HepG2 (cell line): ENCODE results near the gene PHACTR3. TPM values are rescaled to one million over a fixed set of nuclear protein-coding genes. Genes with fewer than 3 reads are reported as not detected.

Source experiments
- ATAC-seq: fragments of 200-7000 bp; cut with Tn5 transposase; 3 replicates; pipeline ENCODE4 v1.9.1; 2020; ENCODE audit warnings: mild to moderate bottlenecking, moderate library complexity
- BruUV-seq: library from RNA; stranded (reverse); fragments of 400-500 nt; replicated peaks from 2 replicates; lab custom pipeline; 2021; lab: Mats Ljungman, UMichigan
- CTCF ChIA-PET: fragments of 300-600 bp; formaldehyde crosslinking; extraction: SDS; loops from one replicate; lab custom pipeline; 2021; ENCODE audit warnings: low total read pairs, inconsistent platforms, low intra/inter-chr PET ratio; lab: Yijun Ruan, JAX
- POLR2A ChIA-PET: fragments of 350-600 bp; sonication (Branson Sonifier 250); formaldehyde crosslinking; loops from one replicate; lab custom pipeline; 2020; ENCODE audit warnings: antibody characterized with exemption, inconsistent platforms; lab: Yijun Ruan, JAX
- DNase-seq: peaks from one replicate; pipeline ENCODE4 v3.0.0-alpha.2; 2015; ENCODE audit warnings: low spot score
- FAIRE-seq: peaks from 3 replicates; lab custom pipeline; 2011; peaks lifted over from hg19 to GRCh38; lab: Jason Lieb, UNC
- H2AFZ ChIP-seq: one replicate; pipeline ENCODE4 v1.6.1; 2011; ENCODE audit warnings: low read length, inconsistent platforms
- H3K27ac ChIP-seq: fragments of 300-600 bp; 3 replicates; pipeline ENCODE4 v1.8.0; 2011; ENCODE audit warnings: mixed run types, mild to moderate bottlenecking, mixed read lengths, low read length, inconsistent platforms; ENCODE audit not compliant: insufficient read depth; ENCODE audit errors: extremely low read length
- H3K27me3 ChIP-seq, 2 experiments: fragments of 200-600 bp in 1 of 2; 2 replicates in 1 of 2; 3 replicates in 1 of 2; pipeline versions ENCODE4 v1.6.0 to v1.8.0; 2011; ENCODE audit warnings: low read length in 2 of 2, mild to moderate bottlenecking in 2 of 2, moderate library complexity in 2 of 2, inconsistent platforms in 1 of 2; ENCODE audit not compliant: insufficient read depth in 2 of 2, control insufficient read depth in 1 of 2
- H3K36me3 ChIP-seq, 2 experiments: fragments of 200-600 bp in 1 of 2; replicated peaks in 1 of 2; 2 replicates in 1 of 2; 3 replicates in 1 of 2; pipeline versions ENCODE4 v1.5.1 to v1.8.0; 2011; ENCODE audit warnings: low read length in 2 of 2, inconsistent platforms in 1 of 2; ENCODE audit not compliant: insufficient read depth in 2 of 2, control insufficient read depth in 1 of 2
- H3K4me1 ChIP-seq: 2 replicates; pipeline ENCODE4 v1.5.1; 2012; ENCODE audit warnings: low read length, inconsistent platforms; ENCODE audit not compliant: insufficient read depth
- H3K4me2 ChIP-seq: 2 replicates; pipeline ENCODE4 v1.6.0; 2011; ENCODE audit warnings: low read depth, low read length, inconsistent platforms
- H3K4me3 ChIP-seq, 3 experiments: fragments of 200-600 bp in 1 of 3; sonication (generic), shearing (Covaris generic) in 1 of 3; replicated peaks in 1 of 3; 2 replicates each; pipeline ENCODE4 v1.5.1; 2011 to 2016; ENCODE audit warnings: low read length in 3 of 3, inconsistent platforms in 2 of 3, low read depth in 2 of 3, mild to moderate bottlenecking in 2 of 3, control low read depth in 1 of 3, mixed read lengths in 1 of 3; ENCODE audit not compliant: insufficient read depth in 1 of 3
- H3K79me2 ChIP-seq: one replicate; pipeline ENCODE4 v1.6.1; 2011; ENCODE audit warnings: low read length, inconsistent platforms; ENCODE audit not compliant: insufficient read depth
- H3K9ac ChIP-seq: 2 replicates; pipeline ENCODE4 v1.6.0; 2011; ENCODE audit warnings: mild to moderate bottlenecking, low read depth, low read length, inconsistent platforms; ENCODE audit not compliant: insufficient read depth
- H3K9me3 ChIP-seq: 2 replicates; pipeline ENCODE4 v1.5.1; 2012; ENCODE audit warnings: mild to moderate bottlenecking, low read length
- H4K20me1 ChIP-seq: 2 replicates; pipeline ENCODE4 v1.6.0; 2011; ENCODE audit warnings: inconsistent platforms, mild to moderate bottlenecking, low read length, moderate library complexity; ENCODE audit not compliant: insufficient read depth
- AHDC1 ChIP-seq: sonication (generic); formaldehyde crosslinking; IDR thresholded peaks from 2 replicates; pipeline ENCODE4 v1.5.1; 2020; ENCODE audit warnings: mild to moderate bottlenecking, missing genetic modification reagents, borderline replicate concordance
- CHD2 ChIP-seq: IDR thresholded peaks from 2 replicates; pipeline ENCODE4 v1.6.1; 2011; ENCODE audit warnings: low read depth, low read length, improper control_type of control experiment
- ISX ChIP-seq: sonication (generic); formaldehyde crosslinking; conservative IDR thresholded peaks from 2 replicates; pipeline ENCODE4 v1.5.0; 2020; ENCODE audit warnings: missing genetic modification reagents
- MNT ChIP-seq: fragments of 450-650 bp; IDR thresholded peaks from 2 replicates; pipeline ENCODE4 v1.6.1; 2016
- ZNF207 ChIP-seq: fragments of 450-650 bp; IDR thresholded peaks from 2 replicates; pipeline ENCODE4 v1.6.1; 2016; ENCODE audit warnings: antibody characterized with exemption, borderline replicate concordance
- ZNF230 ChIP-seq: sonication (generic); formaldehyde crosslinking; IDR thresholded peaks from 2 replicates; pipeline ENCODE4 v1.4.0; 2020; ENCODE audit warnings: mild to moderate bottlenecking, missing genetic modification reagents
- ZNF326 ChIP-seq: sonication (generic); formaldehyde crosslinking; IDR thresholded peaks from 2 replicates; pipeline ENCODE4 v1.4.0; 2020; ENCODE audit warnings: missing genetic modification reagents, borderline replicate concordance
- ZNF44 ChIP-seq: sonication (generic); formaldehyde crosslinking; IDR thresholded peaks from 2 replicates; pipeline ENCODE4 v1.5.1; 2020; ENCODE audit warnings: mild to moderate bottlenecking, missing genetic modification reagents
- ZNF503 ChIP-seq: sonication (generic); formaldehyde crosslinking; IDR thresholded peaks from 2 replicates; pipeline ENCODE4 v1.4.0; 2020; ENCODE audit warnings: missing genetic modification reagents
- WGBS: methylation state at CpG from one replicate; pipeline ENCODE4 v1.1.6; 2017; ENCODE audit warnings: low lambda C conversion rate; 5-methylcytosine and 5-hydroxymethylcytosine counted together
- in situ Hi-C: cut with HindIII; loops from 2 replicates; pipeline ENCODE4 v1.10.0; 2017; ENCODE audit warnings: low pct_unique_long_range_greater_than_20kb; ENCODE audit not compliant: extremely low pct_ligation_motif_present
- intact Hi-C: fragments of 100-400 bp; cut with micrococcal nuclease; formaldehyde crosslinking; loops from one replicate; pipeline ENCODE4 v1.10.0; 2022; ENCODE audit not compliant: unreplicated experiment
- polyA plus RNA-seq, 8 experiments: library from polyadenylated mRNA; depleted of rRNA in 3 of 8; stranded (reverse) in 7 of 8; unstranded in 1 of 8; fragments of >200 nt; fragmentation: Illumina TruSeq in 4 of 8; extraction: Trizol in 4 of 8; gene quantifications; 2 replicates each; pipeline versions ENCODE4 v1.2.1 to v1.2.3, GENCODE V29; 2011 to 2016; ENCODE audit warnings: low read depth in 4 of 8, missing spikeins in 1 of 8, mixed read lengths in 1 of 8; ENCODE audit not compliant: insufficient read depth in 1 of 8
- total RNA-seq, 5 experiments: library from RNA; depleted of rRNA; stranded (reverse); fragments of >200 nt; fragmentation: Illumina TruSeq; extraction: Trizol; gene quantifications; 2 replicates each; pipeline ENCODE4 v1.2.3, GENCODE V29; 2016; ENCODE audit warnings: low read depth in 1 of 5

The PHACTR3 gene
- total and polyA plus RNA-seq, 2 of the 13 experiments (the other 11 are each of a cell fraction or from before 2014, with no cell fraction given), result not detected

- Histone ChIP-seq H3K27me3 (peaks cover 2 to 22% of the 10 kb centered on the region in 2 experiments; a peak in 4 of 5 replicates), H4K20me1 (no peaks in the 10 kb centered on the region), H3K79me2 (no peaks in the 10 kb centered on the region), H3K27ac (no peak overlapping the region), H2AFZ (no peak overlapping the region), H3K36me3 (no peaks in the 10 kb centered on the region), H3K9me3 (no peaks in the 10 kb centered on the region), H3K9ac (no peak overlapping the region), H3K4me2 (no peak overlapping the region), H3K4me3 (no peak overlapping the region), H3K4me1 (no peaks in the 10 kb centered on the region)
- intact Hi-C loops (loop anchor here (5.0 kb wide), 1 partner anchor 890 kb away; no protein-coding TSS in a partner anchor), in situ Hi-C loops (no loop called here)
- TF ChIP-seq ZNF230 (CRISPR knock-in tag) (no peak), MNT (peak; percentile 96)
- CTCF ChIA-PET, result no interaction called here
- ATAC-seq, result no peak
- POLR2A ChIA-PET, result no interaction called here
- no peak for DNase-seq
- BruUV-seq, result no TSS peak
- WGBS, result 9% methylated on average over 16 of the region's 16 CpGs
- FAIRE-seq, result no peak
Observed at GRCh38 chr20:59737073-59737666, 132.8 kb downstream of the PHACTR3 start.

- DNase-seq (no peak), ATAC-seq (no peak), FAIRE-seq (no peak)
- ChIA-PET POLR2A (no interaction called here), CTCF (no interaction called here)
- H3K9ac ChIP-seq, result no peak overlapping the region
- intact Hi-C loops, result loop anchor here (5.0 kb wide), 1 partner anchor 891 kb away; no protein-coding TSS in a partner anchor
- BruUV-seq, result no TSS peak
- no peak overlapping the region for H2AFZ ChIP-seq
- no peaks in the 10 kb centered on the region for H3K4me1 ChIP-seq
- in situ Hi-C loops, result no loop called here
- H4K20me1 ChIP-seq, result no peaks in the 10 kb centered on the region
- H3K27me3 ChIP-seq, result peaks cover 2 to 25% of the 10 kb centered on the region in 2 experiments; a peak in 4 of 5 replicates
- no peaks in the 10 kb centered on the region for H3K36me3 ChIP-seq
- H3K4me2 ChIP-seq, result no peak overlapping the region
- no peak overlapping the region for H3K27ac ChIP-seq
- WGBS, result 3% methylated on average over 4 of the region's 4 CpGs
- H3K4me3 ChIP-seq, result no peak overlapping the region
- H3K9me3 ChIP-seq, result no peaks in the 10 kb centered on the region
- no peaks in the 10 kb centered on the region for H3K79me2 ChIP-seq
- TF ChIP-seq ISX (CRISPR knock-in tag) (no peak), ZNF207 (no peak), AHDC1 (CRISPR knock-in tag) (no peak), ZNF44 (no peak), ZNF326 (CRISPR knock-in tag) (no peak), CHD2 (no peak), ZNF503 (no peak)
Observed at GRCh38 chr20:59737816-59738215, 133.5 kb downstream of the PHACTR3 start.
